ENCODE measurements around the gene FARP1.

The FARP1 gene

DNA sequence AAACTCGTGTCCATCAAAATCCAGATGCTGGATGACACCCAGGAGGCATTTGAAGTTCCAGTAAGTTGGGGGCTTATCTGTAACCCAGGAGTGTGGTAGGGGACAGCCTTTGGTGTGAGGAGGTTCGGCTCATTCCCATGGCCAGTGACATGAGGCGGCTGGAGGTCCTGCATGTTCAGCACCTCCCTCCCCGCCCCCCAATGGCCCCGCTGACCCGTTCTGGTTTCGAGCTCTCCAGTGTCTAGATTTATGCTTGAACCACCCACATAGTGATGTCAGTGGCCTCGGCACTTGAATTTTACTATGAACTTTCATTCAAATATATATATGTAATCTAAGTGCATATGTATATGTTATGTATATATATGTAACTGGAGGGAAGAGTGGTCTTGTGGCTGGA, 70.5 kb downstream of the FARP1 start:
- no peak for TF ChIP-seq CTCF (IDR thresholded peaks at IDR 0.05; ENCODE audit: control extremely low read depth, extremely low read depth, low read depth, missing control alignments)
- DNase-seq (ENCODE audit: extremely low spot score) = no peak
- CTCF ChIA-PET = no interaction called here
- POLR2A ChIA-PET = no interaction called here

DNA sequence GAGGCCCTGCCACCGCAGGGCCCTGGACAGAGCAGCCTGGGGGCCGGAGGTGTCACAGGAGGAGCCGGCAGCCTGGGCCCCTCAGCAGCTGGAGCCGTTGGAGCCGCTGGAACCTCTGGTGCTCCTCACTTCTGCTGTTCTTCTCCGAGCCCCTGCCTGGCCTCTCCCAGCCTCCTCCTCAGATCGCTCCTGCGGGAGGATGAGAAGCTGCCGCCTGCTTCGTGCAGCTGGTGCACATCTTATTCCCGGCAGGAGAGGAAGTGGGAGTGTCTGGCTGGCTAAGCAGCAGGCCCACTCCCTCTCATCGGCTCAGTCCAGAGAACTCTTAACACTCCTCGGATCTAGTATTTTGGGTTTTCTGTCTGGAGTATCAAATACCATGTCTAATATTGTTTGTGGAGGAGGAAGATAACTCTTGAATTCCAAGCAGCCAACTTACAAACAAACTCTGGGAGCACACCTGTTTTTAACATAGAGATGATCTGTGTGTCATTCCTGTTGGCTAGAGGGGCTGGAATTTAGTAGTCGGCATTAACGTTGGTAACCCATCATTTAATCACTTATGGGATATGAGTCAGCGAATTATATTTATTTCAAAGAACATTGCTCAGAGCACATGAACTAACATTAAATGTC, 71.2 kb downstream of the FARP1 start:
- POLR2A ChIA-PET = no interaction called here
- DNase-seq (ENCODE audit: extremely low spot score) = no peak
- no peak for TF ChIP-seq CTCF (IDR thresholded peaks at IDR 0.05; ENCODE audit: control extremely low read depth, extremely low read depth, low read depth, missing control alignments)
- CTCF ChIA-PET = interaction anchor here (3.0 kb wide), 1 partner anchor 10 kb away, joined by 9 read pairs; no protein-coding TSS in a partner anchor

GRCh38 chr13:98214707-98215106, 71.8 kb downstream of the FARP1 start:
- ChIA-PET CTCF (interaction anchor here (3.0 kb wide), 1 partner anchor 11 kb away, joined by 9 read pairs; no protein-coding TSS in a partner anchor), POLR2A (no interaction called here)
- TF ChIP-seq CTCF (IDR thresholded peaks at IDR 0.05; ENCODE audit: control extremely low read depth, extremely low read depth, low read depth, missing control alignments) = no peak
- no peak for DNase-seq (ENCODE audit: extremely low spot score)

DNA sequence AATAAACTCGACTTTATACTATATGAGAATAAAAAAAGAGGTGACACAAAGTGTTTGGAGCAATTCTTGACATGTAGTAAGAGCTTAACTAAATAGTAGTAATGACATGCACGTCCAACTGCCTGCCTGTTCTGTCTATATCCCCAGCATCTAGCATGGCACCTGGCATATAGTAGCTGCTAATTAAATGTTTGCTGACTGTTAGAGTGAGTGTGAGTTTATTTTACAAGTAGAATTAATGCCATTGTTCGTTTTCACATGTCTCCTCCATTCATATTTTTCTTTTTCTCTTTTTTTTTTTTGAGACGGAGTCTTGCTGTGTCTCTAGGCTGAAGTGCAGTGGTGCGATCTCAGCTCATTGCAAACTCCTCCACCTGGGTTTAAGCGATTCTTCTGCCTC, 72.6 kb downstream of the FARP1 start:
- ChIA-PET CTCF (interaction anchor here (1.1 to 3.0 kb wide), 2 partner anchors 9 to 11 kb away, joined by 4 to 9 read pairs; no protein-coding TSS in a partner anchor), POLR2A (no interaction called here)
- DNase-seq (ENCODE audit: extremely low spot score) = no peak
- no peak for TF ChIP-seq CTCF (IDR thresholded peaks at IDR 0.05; ENCODE audit: control extremely low read depth, extremely low read depth, low read depth, missing control alignments)

DNA sequence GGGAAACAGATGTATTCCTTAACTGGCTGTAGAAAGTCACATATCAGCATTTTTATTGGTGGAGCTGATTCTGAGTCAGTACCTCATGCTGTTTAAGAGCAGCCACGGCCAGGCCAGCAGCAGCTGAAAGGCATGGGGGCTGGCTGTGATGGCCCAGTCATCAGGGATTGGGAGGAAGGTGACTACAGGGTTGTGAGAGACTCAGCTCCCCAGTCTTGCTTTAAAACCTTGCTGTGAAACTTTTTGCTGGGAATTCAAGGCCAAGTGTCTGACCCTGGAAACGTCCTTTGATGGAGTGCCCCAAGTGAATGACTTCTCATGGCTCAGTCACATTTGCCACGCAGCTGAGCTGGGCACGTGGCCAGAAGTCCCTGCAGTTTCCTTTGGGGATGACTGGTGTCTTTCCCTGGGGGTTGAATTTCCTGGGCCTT, 73.3 kb downstream of the FARP1 start:
- no peak for DNase-seq (ENCODE audit: extremely low spot score)
- TF ChIP-seq CTCF (IDR thresholded peaks at IDR 0.05; ENCODE audit: control extremely low read depth, extremely low read depth, low read depth, missing control alignments) = no peak
- POLR2A ChIA-PET = no interaction called here
- CTCF ChIA-PET = interaction anchor here (1.1 to 3.0 kb wide), 3 partner anchors 9 to 12 kb away, joined by 3 to 9 read pairs (median 4); no protein-coding TSS in a partner anchor

DNA sequence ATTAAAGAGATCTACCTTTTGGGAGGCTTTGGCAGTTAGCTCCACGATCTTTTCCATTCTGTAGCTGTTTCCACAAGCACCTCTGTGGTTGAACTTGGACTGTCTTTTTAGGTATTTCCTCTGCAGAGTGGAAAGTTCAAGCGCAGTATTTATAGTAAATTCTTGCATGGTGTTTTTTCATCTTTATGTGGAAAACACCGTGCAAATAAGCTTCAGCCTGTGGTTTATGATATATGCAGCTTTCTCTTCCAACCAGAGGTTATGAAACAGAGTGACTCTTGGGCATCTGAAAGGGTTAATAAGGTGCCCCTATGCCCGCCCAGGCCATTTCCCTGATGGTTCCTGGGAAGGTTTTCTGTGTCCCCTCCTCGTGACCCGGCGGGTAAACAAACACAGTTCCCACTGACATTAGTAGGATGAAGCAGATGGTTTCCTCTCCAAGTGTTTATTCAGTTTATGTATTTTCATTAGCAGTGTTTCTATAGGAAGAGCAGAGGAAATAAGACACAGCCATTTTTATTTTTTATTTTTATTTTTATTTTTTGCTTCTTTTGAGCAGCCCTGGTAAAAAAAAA, 73.9 kb downstream of the FARP1 start:
- no peak for TF ChIP-seq CTCF (IDR thresholded peaks at IDR 0.05; ENCODE audit: control extremely low read depth, extremely low read depth, low read depth, missing control alignments)
- ChIA-PET CTCF (interaction anchor here (1.1 to 3.0 kb wide), 3 partner anchors 9 to 437 kb away, joined by 3 to 9 read pairs (median 3); no protein-coding TSS in a partner anchor), POLR2A (no interaction called here)
- no peak for DNase-seq (ENCODE audit: extremely low spot score)
